Endothelial cell of umbilical vein (primary cell): ENCODE measurements around the gene GGA2.
"Not testable (repeated sequence)": the region's sequence is repeated elsewhere in the genome, so short reads cannot be mapped to it uniquely, and the experiment has no call there.

Source experiments
- CTCF ChIP-seq, 2 donors: IDR thresholded peaks; 1 replicate in 1 of 2; 2 replicates in 1 of 2; pipeline ENCODE4 v1.5.1; 2011; ENCODE audit warnings: low read length in 2 of 2, mild to moderate bottlenecking in 2 of 2, moderate library complexity in 2 of 2, control low read depth in 1 of 2, inconsistent platforms in 1 of 2, low read depth in 1 of 2; ENCODE audit not compliant: insufficient read depth in 1 of 2; ENCODE audit errors: extremely low read depth in 1 of 2
- EZH2 ChIP-seq: IDR thresholded peaks from 2 replicates; pipeline ENCODE4 v1.6.1; 2012; ENCODE audit warnings: borderline replicate concordance, low read depth, mild to moderate bottlenecking, moderate library complexity, low read length, inconsistent platforms; ENCODE audit not compliant: severe bottlenecking
- GATA2 ChIP-seq: IDR thresholded peaks from 2 replicates; pipeline ENCODE4 v1.7.0; 2011; ENCODE audit warnings: low read depth, mild to moderate bottlenecking, moderate library complexity, mixed read lengths, low read length; ENCODE audit not compliant: insufficient read length, insufficient read depth
- MAX ChIP-seq: IDR thresholded peaks from 2 replicates; pipeline ENCODE4 v1.6.1; 2011; ENCODE audit not compliant: insufficient read depth, insufficient read length
- MYC ChIP-seq: IDR thresholded peaks from one replicate; pipeline ENCODE4 v1.6.1; 2011; ENCODE audit warnings: mild to moderate bottlenecking, low read depth, low read length
- POLR2A ChIP-seq: IDR thresholded peaks from 2 replicates; pipeline ENCODE4 v1.6.1; 2012; ENCODE audit warnings: low read depth, mild to moderate bottlenecking, control low read depth, low read length
- POLR2AphosphoS5 ChIP-seq: IDR thresholded peaks from 2 replicates; pipeline ENCODE4 v1.6.1; 2012; ENCODE audit warnings: low read depth, mild to moderate bottlenecking, control low read depth, low read length, moderate library complexity; ENCODE audit not compliant: insufficient read depth

- not testable (repeated sequence) for TF ChIP-seq CTCF (IDR thresholded peaks at IDR 0.05; ENCODE audit: extremely low read depth in 1 of 2, insufficient read depth in 1 of 2, low read depth in 1 of 2, low read length in 2 of 2); MAX; POLR2A; EZH2; MYC; GATA2; POLR2AphosphoS5
Measured at GRCh38 chr16:23483492-23483891, 26.8 kb downstream of the GGA2 start.
